DOHH2 (cell line): ENCODE data around the gene CHML.

Experiments
- H3F3A ChIP-seq: fragments of 200-600 bp; sonication (generic), shearing (Covaris generic); 2 replicates; pipeline ENCODE4 v1.6.0; 2016; ENCODE audit warnings: antibody characterized with exemption, mild to moderate bottlenecking; ENCODE audit not compliant: control insufficient read depth, insufficient read depth
- H3K27ac ChIP-seq: fragments of 200-600 bp; sonication (generic); 2 replicates; pipeline ENCODE4 v1.5.1; 2014; ENCODE audit warnings: low read depth, mild to moderate bottlenecking, low read length, moderate library complexity
- H3K27me3 ChIP-seq: fragments of 200-600 bp; sonication (generic); 2 replicates; pipeline ENCODE4 v1.6.1; 2014; ENCODE audit warnings: mild to moderate bottlenecking, low read length, mixed read lengths; ENCODE audit not compliant: control insufficient read depth
- H3K36me3 ChIP-seq: fragments of 200-600 bp; sonication (generic); 2 replicates; pipeline ENCODE4 v1.6.1; 2014; ENCODE audit warnings: mild to moderate bottlenecking, low read length, moderate library complexity, mixed read lengths; ENCODE audit not compliant: control insufficient read depth
- H3K4me1 ChIP-seq: fragments of 200-600 bp; sonication (generic); 2 replicates; pipeline ENCODE4 v1.6.1; 2014; ENCODE audit warnings: mild to moderate bottlenecking, low read length, mixed read lengths; ENCODE audit not compliant: control insufficient read depth
- H3K4me2 ChIP-seq: fragments of 200-600 bp; sonication (generic); 2 replicates; pipeline ENCODE4 v1.6.0; 2014; ENCODE audit warnings: mild to moderate bottlenecking, low read length, moderate library complexity
- H3K4me3 ChIP-seq: fragments of 200-600 bp; sonication (generic); 2 replicates; pipeline ENCODE4 v1.5.1; 2014; ENCODE audit warnings: mild to moderate bottlenecking, low read length, mixed read lengths
- H3K79me2 ChIP-seq: fragments of 200-600 bp; sonication (generic); 2 replicates; pipeline ENCODE4 v1.6.1; 2014; ENCODE audit warnings: mild to moderate bottlenecking, low read length, mixed read lengths; ENCODE audit not compliant: control insufficient read depth
- H3K9me2 ChIP-seq: fragments of 200-600 bp; sonication (generic); replicated peaks from 2 replicates; pipeline ENCODE4 v1.6.1; 2014; ENCODE audit warnings: mild to moderate bottlenecking, low read length, mixed read lengths; ENCODE audit not compliant: control insufficient read depth
- H3K9me3 ChIP-seq: fragments of 200-600 bp; sonication (generic); 2 replicates; pipeline ENCODE4 v1.6.1; 2014; ENCODE audit warnings: antibody characterized with exemption, low read length, mixed read lengths; ENCODE audit not compliant: control insufficient read depth, insufficient read depth
- H4K20me1 ChIP-seq: fragments of 200-600 bp; sonication (generic); 2 replicates; pipeline ENCODE4 v1.6.0; 2014; ENCODE audit warnings: low read depth, mild to moderate bottlenecking, antibody characterized with exemption, low read length, moderate library complexity; ENCODE audit not compliant: control insufficient read depth, insufficient read depth
- CTCF ChIP-seq: fragments of 200-600 bp; sonication (generic); IDR thresholded peaks from one replicate; pipeline ENCODE4 v1.5.1; 2014; ENCODE audit warnings: antibody characterized with exemption, mild to moderate bottlenecking, low read depth, low read length; ENCODE audit not compliant: poor library complexity, severe bottlenecking
- EZH2phosphoT487 ChIP-seq: fragments of 200-600 bp; sonication (generic); IDR thresholded peaks from 2 replicates; pipeline ENCODE4 v1.6.1; 2017; ENCODE audit warnings: borderline replicate concordance, mild to moderate bottlenecking, antibody characterized with exemption, low read length, moderate library complexity, mixed read lengths

Gene CHML

GRCh38 chr1:241593186-241593585 lies 47.0 kb downstream of the CHML start:
- Histone ChIP-seq H3K9me2 (no peaks in the 10 kb centered on the region), H3K36me3 (peaks cover 3% of the 10 kb centered on the region; the same call in 1 of the 2 replicates), H4K20me1 (no peaks in the 10 kb centered on the region), H3F3A (no peaks in the 10 kb centered on the region), H3K4me1 (peaks cover 25% of the 10 kb centered on the region), H3K27me3 (no peaks in the 10 kb centered on the region), H3K79me2 (no peaks in the 10 kb centered on the region), H3K4me2 (no peak overlapping the region), H3K9me3 (no peaks in the 10 kb centered on the region), H3K27ac (no peak overlapping the region), H3K4me3 (no peak overlapping the region)
- TF ChIP-seq EZH2phosphoT487 (no peak), CTCF (no peak)

- no peak overlapping the region for H3K4me2 ChIP-seq
- H3K27ac ChIP-seq = no peak overlapping the region
- TF ChIP-seq EZH2phosphoT487 (no peak), CTCF (no peak)
Observed at GRCh38 chr1:241592273-241592958, 47.8 kb downstream of the CHML start.

GRCh38 chr1:241591736-241592135 lies 48.4 kb downstream of the CHML start:
- no peaks in the 10 kb centered on the region for H3K9me2 ChIP-seq
- peaks cover 10% of the 10 kb centered on the region for H3K4me1 ChIP-seq
- H4K20me1 ChIP-seq = no peaks in the 10 kb centered on the region
- TF ChIP-seq EZH2phosphoT487 (no peak), CTCF (no peak)
- peaks cover 7% of the 10 kb centered on the region for H3K36me3 ChIP-seq
- no peak overlapping the region for H3K27ac ChIP-seq
- no peak overlapping the region for H3K4me3 ChIP-seq
- no peaks in the 10 kb centered on the region for H3K9me3 ChIP-seq
- no peaks in the 10 kb centered on the region for H3K79me2 ChIP-seq
- H3F3A ChIP-seq = no peaks in the 10 kb centered on the region
- H3K27me3 ChIP-seq = no peaks in the 10 kb centered on the region
- H3K4me2 ChIP-seq = no peak overlapping the region

More at GRCh38 chr1:241592273-241592958, 47.8 kb downstream of the CHML start:
- Histone ChIP-seq H3K27me3 (no peaks in the 10 kb centered on the region), H3K36me3 (peaks cover 3% of the 10 kb centered on the region; the same call in 1 of the 2 replicates), H3K4me3 (no peak overlapping the region), H3K79me2 (no peaks in the 10 kb centered on the region), H3F3A (no peaks in the 10 kb centered on the region), H3K9me2 (no peaks in the 10 kb centered on the region), H4K20me1 (no peaks in the 10 kb centered on the region), H3K4me1 (peaks cover 17% of the 10 kb centered on the region), H3K9me3 (no peaks in the 10 kb centered on the region)
